GM18511 (cell line): ENCODE results near the gene G6PD.
"Not testable (repeated sequence)": the region's sequence is repeated elsewhere in the genome, so short reads cannot be mapped to it uniquely, and the experiment has no call there.

Experiments
- ATAC-seq: cut with Tn5 transposase; IDR thresholded peaks from one replicate; pipeline ENCODE4 v1.9.1; 2021; ENCODE audit warnings: mild to moderate bottlenecking, moderate library complexity; ENCODE audit not compliant: unreplicated experiment

Gene G6PD

GRCh38 chrX:154515966-154516655, 30.5 kb downstream of the G6PD start, which contains the start of gene FAM3A:
Gene FAM3A (minus strand): TSS chrX:154516232. CDS start chrX:154515772, 460 bp downstream.
- ATAC-seq: peak; percentile 89

DNA sequence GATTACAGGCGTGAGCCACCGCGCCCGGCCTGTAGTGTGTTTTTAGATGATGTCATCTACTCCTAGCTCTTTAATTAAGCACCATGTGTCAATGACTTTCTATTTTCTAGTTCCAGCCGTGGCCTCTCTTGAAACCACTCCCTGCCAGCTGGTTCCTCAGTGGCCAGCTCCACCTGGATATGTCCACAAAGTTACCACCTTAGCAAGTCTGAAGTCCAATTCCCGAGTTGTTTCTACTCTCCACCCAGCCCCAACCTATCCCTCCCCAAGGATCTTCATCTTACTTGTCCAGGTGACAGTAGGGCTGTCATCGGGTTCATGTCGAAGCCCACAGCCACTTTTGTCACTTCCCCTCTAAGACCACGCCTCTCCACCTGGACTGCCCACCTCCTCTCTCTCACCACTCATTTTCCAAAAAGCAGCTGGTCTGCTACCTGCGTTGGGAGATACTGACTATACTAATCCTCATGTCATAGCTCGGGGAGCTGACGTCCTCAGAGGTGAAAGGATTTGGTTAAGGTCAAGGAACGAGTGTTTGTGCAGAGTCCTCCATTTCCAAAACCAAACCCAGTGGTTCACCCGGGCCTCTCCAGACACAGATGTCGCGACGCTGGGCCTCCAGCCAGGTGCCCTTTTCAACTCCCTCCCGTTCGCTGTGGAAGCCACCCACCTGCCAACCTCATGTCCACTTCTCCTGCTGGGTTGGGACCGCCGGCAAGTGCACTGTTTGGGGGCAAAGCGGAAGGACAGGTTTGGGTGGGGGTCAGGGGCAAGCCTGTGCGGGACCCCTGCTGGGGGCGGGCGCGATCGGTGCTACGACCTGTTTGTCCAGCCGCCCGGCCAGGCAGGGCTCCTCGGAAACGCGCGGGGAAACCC, 31.3 kb downstream of the G6PD start:
- peak; percentile 33 for ATAC-seq

DNA sequence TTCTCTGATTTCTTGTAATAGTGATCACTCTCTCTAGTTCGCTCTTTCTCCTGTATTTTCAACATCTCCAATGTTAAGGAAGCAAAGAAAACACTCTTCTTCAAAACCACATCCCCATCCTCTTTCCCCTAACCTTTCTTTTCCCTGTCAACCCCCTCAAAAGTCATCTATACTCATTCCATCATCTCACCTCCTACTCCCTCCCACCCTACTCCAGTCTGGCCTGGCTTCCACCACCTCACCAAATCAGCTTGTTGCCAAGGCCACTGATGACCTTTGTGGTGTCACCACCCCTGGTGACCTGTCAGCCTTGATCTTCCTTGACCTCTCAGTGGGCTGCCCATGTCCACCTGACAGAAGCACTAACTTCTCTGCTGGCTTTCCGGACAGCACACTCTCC, 32.9 kb downstream of the G6PD start:
- no peak for ATAC-seq

- no peak for ATAC-seq
Measured at GRCh38 chrX:154512879-154513553, 33.6 kb downstream of the G6PD start.

DNA sequence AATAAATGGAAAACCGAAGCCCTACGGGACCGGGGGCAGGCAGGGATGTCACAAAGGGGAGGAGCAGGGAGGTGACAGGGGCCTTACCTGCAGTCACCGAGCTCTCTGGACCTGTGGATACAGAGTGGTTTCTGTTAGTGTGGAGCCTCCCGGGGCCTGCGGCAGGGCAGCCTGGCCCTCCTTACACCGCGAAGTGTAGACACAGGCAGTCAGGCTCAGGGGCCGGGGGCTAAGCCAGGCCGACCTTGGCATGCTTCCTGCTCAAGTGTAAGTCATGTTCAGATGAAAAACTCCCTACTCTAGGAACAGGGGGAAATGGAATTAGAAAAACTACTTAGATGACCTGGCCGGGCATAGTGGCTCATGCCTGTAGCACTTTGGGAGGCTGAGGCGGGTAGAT, 34.9 kb downstream of the G6PD start:
- ATAC-seq: no peak

- ATAC-seq: no peak
Measured at GRCh38 chrX:154509455-154509854, 37.2 kb downstream of the G6PD start.

GRCh38 chrX:154508384-154508745, 38.3 kb downstream of the G6PD start:
- ATAC-seq: no peak

- no peak for ATAC-seq
Measured at GRCh38 chrX:154507673-154508383, 38.8 kb downstream of the G6PD start.

DNA sequence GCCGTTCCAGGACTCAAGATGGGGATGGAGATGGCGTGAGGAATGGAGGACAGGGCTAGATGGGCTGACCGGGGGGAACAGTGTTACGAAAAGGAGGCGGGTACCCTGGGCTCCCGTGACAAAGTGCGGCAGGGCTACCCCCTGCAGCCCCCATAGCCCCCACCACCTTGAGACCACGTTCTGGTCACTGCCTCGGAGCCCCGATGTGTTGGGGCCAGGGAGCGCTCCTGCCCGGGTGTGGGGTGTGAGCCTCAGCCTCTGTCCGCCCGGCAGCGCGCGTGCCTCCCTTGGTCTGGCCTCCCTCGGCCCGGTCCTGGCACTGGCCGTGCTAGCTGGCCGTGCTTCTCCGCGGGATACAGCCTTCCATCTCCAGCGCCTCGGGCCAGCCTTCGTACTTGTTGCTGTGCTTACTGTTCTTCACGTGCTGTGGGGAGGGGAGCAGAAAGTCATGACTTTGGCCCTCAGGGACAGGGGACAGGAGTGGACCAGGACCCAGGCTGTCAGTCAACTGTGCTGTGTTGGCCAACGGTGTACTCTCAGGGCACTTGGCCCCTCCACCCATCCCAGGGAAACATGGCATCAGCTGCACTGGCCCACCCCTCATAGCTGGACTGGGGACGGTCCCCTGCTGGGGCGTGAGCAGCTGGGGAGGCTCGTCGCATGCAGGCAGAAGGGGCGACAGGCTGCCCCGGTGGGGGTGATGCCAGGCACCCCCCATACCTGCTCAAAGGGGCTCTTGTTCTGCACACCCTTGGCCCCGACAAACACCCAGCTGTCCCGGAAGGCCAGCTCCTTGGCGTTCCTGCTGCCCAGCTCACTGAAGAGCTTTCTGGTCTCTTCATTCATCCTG, 39.9 kb downstream of the G6PD start:
- ATAC-seq: no peak

DNA sequence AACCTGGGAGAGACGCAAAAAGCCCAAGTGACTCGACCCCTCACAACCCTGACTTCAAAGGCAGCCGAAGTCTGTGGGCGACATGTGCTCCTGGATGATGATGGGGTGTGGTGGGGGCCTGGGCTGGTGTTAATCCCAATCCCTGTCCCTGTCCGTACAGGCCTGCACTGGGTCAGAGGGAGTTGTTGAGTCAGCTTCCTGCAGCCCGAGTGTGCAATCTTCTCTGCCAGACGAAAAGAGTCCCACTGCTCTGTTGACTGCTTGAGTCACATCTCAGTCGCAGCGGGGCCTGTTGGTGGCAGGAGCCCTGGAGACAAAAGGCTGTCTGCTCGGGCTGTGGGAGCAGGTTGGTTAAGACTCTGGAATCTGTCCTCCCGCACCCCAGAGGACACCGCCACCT, 40.9 kb downstream of the G6PD start:
- no peak for ATAC-seq

GRCh38 chrX:154502989-154503388, 43.7 kb downstream of the G6PD start:
- no peak for ATAC-seq

DNA sequence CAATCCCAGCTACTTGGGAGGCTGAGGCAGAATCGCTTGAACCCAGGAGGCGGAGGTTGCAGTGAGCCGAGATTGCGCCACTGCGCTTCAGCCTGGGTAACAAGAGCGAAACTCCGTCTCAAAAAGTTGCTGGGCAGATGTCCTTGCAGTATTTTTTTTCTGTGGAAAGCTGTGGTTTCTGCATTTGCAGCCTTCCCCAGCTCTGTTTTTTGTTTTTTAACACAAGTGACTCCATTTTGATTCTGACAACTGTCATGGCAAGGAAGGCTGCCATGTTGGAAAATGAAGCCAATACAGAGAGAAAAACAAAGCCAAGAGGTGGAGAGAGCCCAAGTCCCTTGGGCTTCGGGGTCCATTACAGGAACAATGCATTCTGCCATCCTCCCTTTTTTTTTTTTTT, 44.5 kb downstream of the G6PD start:
- no peak for ATAC-seq

GRCh38 chrX:154501423-154501822, 45.2 kb downstream of the G6PD start:
- ATAC-seq: not testable (repeated sequence)

- not testable (repeated sequence) for ATAC-seq
Measured at GRCh38 chrX:154496591-154497137, 50.0 kb downstream of the G6PD start.

DNA sequence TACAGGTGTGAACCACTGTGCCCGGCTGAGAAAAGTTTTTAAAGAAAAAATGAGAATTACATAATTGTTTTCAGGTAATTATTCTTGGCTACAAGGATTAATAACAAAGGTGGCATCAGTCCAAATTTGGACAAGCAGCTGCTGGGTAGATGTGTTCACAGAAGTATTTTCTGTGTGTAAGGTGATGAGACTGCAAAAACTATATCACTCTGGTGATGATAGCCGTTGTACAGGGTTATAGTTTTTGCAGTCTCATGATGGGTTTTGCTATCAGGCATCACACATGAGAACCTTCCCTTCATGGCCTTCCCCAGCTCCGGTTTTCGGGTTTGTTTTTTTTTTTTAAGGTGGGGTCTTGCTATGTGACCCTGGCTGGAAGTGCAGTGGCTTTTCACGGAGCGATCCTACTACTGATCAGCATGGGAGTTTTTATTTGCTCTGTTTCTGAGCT, 51.1 kb downstream of the G6PD start:
- ATAC-seq: no peak

GRCh38 chrX:154494715-154495114, 51.9 kb downstream of the G6PD start:
- no peak for ATAC-seq

DNA sequence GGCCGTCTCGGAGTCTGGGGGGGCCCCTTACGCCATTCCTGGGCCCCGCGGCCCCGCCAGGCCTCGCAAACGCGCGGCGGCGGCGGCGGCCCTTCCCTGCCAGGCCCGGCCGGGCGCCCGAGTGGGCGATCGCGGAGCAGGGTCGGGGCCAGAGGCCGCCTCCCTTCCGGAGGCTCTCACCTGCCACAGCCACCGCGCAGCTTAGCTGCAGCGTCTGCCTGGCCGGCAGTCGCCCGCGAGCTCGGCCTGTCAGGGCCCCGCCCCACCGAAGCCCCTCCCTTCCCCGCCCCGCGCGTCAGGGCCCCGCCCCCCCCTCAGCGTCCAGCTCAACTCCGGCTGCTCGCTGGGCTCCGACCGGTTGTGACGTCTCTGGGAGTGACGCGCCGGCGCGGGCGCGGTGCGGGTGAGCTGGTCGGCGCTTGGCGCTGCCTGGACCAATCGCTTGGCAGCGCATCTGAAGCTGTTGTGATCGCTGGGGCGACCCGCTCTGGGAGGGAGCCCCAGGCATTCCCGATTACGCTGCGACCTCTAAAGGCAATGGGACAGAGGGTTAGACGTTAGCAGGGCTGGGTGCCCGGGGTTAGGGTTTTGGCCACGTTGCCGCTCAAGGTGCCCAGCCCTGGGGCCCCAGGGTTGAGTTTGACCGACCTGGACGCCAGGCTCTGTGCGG, 56.1 kb downstream of the G6PD start, which contains the start of gene SLC10A3:
TSS of gene SLC10A3 (minus strand) at position 216 of the 670 bp plus-strand sequence. CDS start 1,689 bp downstream, outside the sequence.
- peak; percentile 82 for ATAC-seq

DNA sequence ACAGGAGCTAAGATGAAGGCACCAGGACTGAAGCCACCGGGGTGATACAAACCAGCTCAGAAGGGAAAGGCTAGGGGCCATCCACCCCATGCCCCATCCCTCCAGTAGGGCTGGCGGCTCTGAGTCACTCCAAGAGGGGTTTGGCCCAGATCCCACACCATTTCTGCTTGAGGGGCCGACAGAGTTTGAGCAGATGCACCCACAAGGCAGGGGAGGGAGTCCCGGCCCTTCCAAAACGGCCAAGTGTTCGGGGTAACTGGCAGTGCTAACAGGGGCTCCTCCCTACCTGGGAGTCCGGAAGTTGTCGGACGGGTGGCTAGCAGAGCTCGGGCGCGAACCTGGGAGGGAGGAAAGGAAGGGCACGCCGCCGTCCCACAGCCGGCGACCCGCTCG, 56.6 kb downstream of the G6PD start:
- ATAC-seq: peak; percentile 22

GRCh38 chrX:154489182-154489581, 57.5 kb downstream of the G6PD start:
- no peak for ATAC-seq
